CD4-positive, CD25-positive, alpha-beta regulatory T cell (primary cell): ENCODE results near the gene BDH1. TPM values are rescaled to one million over a fixed set of nuclear protein-coding genes. Genes with fewer than 3 reads are reported as not detected.

Experiments used
- ATAC-seq, 2 donors: fragments of 150-1000 bp; cut with Tn5 transposase; one replicate each; pipeline ENCODE4 v1.10.0; 2021; ENCODE audit warnings: low read depth in 2 of 2, moderate number of reproducible peaks in 2 of 2, moderate library complexity in 1 of 2
- DNase-seq, 3 donors: peaks; one replicate each; pipeline versions ENCODE4 v3.0.0 to v3.0.0-alpha.2; 2012 to 2022; ENCODE audit warnings: mixed read lengths in 1 of 3
- H3K27ac ChIP-seq: one replicate; pipeline ENCODE4 v1.7.0; 2013; ENCODE audit warnings: mild to moderate bottlenecking, low read length; ENCODE audit not compliant: insufficient read depth, poor library complexity, severe bottlenecking
- H3K27me3 ChIP-seq: one replicate; pipeline ENCODE4 v1.7.0; 2013; ENCODE audit warnings: low read length; ENCODE audit not compliant: control insufficient read depth, insufficient read depth
- H3K36me3 ChIP-seq: one replicate; pipeline ENCODE4 v1.7.0; 2013; ENCODE audit warnings: mild to moderate bottlenecking, low read length, moderate library complexity; ENCODE audit not compliant: control insufficient read depth, insufficient read depth
- H3K4me1 ChIP-seq: 2 replicates; pipeline ENCODE4 v1.7.0; 2013; ENCODE audit warnings: mild to moderate bottlenecking, low read length; ENCODE audit not compliant: insufficient read depth, control insufficient read depth, poor library complexity, severe bottlenecking
- H3K4me3 ChIP-seq: one replicate; pipeline ENCODE4 v1.7.0; 2013; ENCODE audit warnings: low read depth, mild to moderate bottlenecking, low read length, moderate library complexity
- H3K9me3 ChIP-seq, 2 experiments: 1 replicate in 1 of 2; 2 replicates in 1 of 2; pipeline ENCODE4 v1.7.0; 2013; ENCODE audit warnings: low read length in 2 of 2, mild to moderate bottlenecking in 1 of 2, moderate library complexity in 1 of 2; ENCODE audit not compliant: control insufficient read depth in 2 of 2
- H3K27ac Mint-ChIP-seq, 3 donors: one replicate each; pipeline ENCODE4 v1.8.0; 2020 to 2022; ENCODE audit warnings: mild to moderate bottlenecking in 3 of 3, mixed read lengths in 3 of 3, moderate library complexity in 2 of 3
- H3K27me3 Mint-ChIP-seq: one replicate; pipeline ENCODE4 v1.8.0; 2022; ENCODE audit warnings: mild to moderate bottlenecking, mixed read lengths
- H3K36me3 Mint-ChIP-seq: one replicate; pipeline ENCODE4 v1.8.0; 2020; ENCODE audit warnings: mixed read lengths
- H3K4me1 Mint-ChIP-seq, 4 donors: one replicate each; pipeline ENCODE4 v1.8.0; 2020 to 2022; ENCODE audit warnings: mixed read lengths in 4 of 4, mild to moderate bottlenecking in 1 of 4
- H3K4me3 Mint-ChIP-seq, 4 donors: one replicate each; pipeline ENCODE4 v1.8.0; 2020 to 2022; ENCODE audit warnings: mild to moderate bottlenecking in 4 of 4, mixed read lengths in 4 of 4, moderate library complexity in 3 of 4
- H3K9me3 Mint-ChIP-seq, 7 donors: one replicate each; pipeline ENCODE4 v1.8.0; 2020 to 2022; ENCODE audit warnings: mixed read lengths in 7 of 7, mild to moderate bottlenecking in 3 of 7, moderate library complexity in 2 of 7
- polyA plus RNA-seq, 4 donors: library from polyadenylated mRNA; unstranded; fragments of 300-500 nt; fragmentation: Illumina TruSeq; gene quantifications; one replicate each; pipeline ENCODE4 v1.2.3, GENCODE V29; 2021
- total RNA-seq: library from RNA; stranded (reverse); gene quantifications from one replicate; pipeline ENCODE4 v1.2.3, GENCODE V29; 2022

BDH1 gene
- total and polyA plus RNA-seq, 5 donors from 2014 or later: 13.5 to 29.8 (median 20.3) TPM

DNA sequence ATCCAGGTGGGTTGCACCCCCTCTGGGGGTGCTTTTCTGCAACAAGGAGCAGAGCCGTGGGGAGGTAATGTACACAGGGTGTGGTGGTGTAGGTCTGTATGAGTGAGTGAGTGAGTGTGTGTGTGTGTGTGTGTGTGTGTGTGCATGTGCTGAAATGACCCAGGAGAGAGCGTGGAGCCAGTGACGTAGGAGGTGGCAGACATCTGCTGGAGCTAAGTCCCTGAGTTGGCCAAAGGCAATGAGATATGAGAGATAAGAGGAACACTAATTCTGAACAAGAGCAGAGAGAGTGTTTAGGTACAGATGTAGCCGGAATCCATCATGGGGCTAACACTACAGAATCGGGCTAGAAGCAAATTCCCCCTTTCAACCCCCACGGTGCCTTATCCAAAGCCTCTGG is 27.6 kb downstream of the BDH1 start:
- Mint-ChIP-seq H3K36me3 (peaks cover 51% of the 10 kb centered on the region), H3K27ac (peak overlapping the region in 2 of 3 donors; percentile 11 to 55)

DNA sequence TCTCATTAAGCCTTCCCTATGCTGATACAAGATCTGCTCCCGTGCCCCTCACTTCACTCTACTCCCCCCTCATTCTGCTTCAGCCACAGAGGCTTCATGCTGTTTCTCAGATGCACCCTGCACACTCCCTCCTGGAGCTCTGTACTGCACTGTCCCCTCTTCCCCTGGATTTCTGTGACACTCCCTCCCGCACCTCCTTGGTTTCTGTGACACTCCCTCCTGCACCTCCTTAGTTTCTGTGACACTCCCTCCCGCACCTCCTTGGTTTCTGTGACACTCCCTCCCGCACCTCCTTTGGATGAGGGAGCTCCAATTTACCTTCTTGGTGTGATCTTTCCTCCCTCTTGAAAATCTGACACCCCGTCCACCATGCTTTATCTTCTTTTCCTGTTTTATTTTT is 28.2 kb downstream of the BDH1 start:
- peaks cover 51% of the 10 kb centered on the region for H3K36me3 Mint-ChIP-seq
- ATAC-seq: no peak
- no peak overlapping the region for H3K27ac Mint-ChIP-seq

More for the DNA sequence above, 27.6 kb downstream of the BDH1 start:
- no peak for ATAC-seq
- H3K4me3 ChIP-seq: no peak overlapping the region
- H3K4me1 Mint-ChIP-seq: no peaks in the 10 kb centered on the region
- H3K36me3 ChIP-seq: peaks cover 29% of the 10 kb centered on the region
- no peaks in the 10 kb centered on the region for H3K9me3 ChIP-seq
- H3K4me1 ChIP-seq: no peaks in the 10 kb centered on the region
- H3K4me3 Mint-ChIP-seq: no peak overlapping the region
- no peak overlapping the region for H3K27ac ChIP-seq
- DNase-seq: no peak
- no peaks in the 10 kb centered on the region for H3K27me3 Mint-ChIP-seq
- H3K27me3 ChIP-seq: no peaks in the 10 kb centered on the region
- H3K9me3 Mint-ChIP-seq: no peaks in the 10 kb centered on the region

GRCh38 chr3:197525706-197526105 is 30.1 kb downstream of the BDH1 start:
- Histone ChIP-seq H3K4me1 (no peaks in the 10 kb centered on the region), H3K27me3 (no peaks in the 10 kb centered on the region), H3K9me3 (no peaks in the 10 kb centered on the region), H3K36me3 (peaks cover 22% of the 10 kb centered on the region), H3K27ac (no peak overlapping the region), H3K4me3 (no peak overlapping the region)
- DNase-seq (no peak), ATAC-seq (no peak)
- H3K27me3 Mint-ChIP-seq: no peaks in the 10 kb centered on the region
- H3K4me1 Mint-ChIP-seq: no peaks in the 10 kb centered on the region
- peaks cover 51% of the 10 kb centered on the region for H3K36me3 Mint-ChIP-seq
- H3K9me3 Mint-ChIP-seq: peaks cover 0 to 2% (median 0%) of the 10 kb centered on the region in 7 donors
- H3K27ac Mint-ChIP-seq: peak overlapping the region in 1 of 3 donors; percentile 44
- H3K4me3 Mint-ChIP-seq: no peak overlapping the region

More for the DNA sequence above, 28.2 kb downstream of the BDH1 start:
- Mint-ChIP-seq H3K4me3 (no peak overlapping the region), H3K4me1 (no peaks in the 10 kb centered on the region), H3K9me3 (no peaks in the 10 kb centered on the region), H3K27me3 (no peaks in the 10 kb centered on the region)
- H3K9me3 ChIP-seq: no peaks in the 10 kb centered on the region
- H3K36me3 ChIP-seq: peaks cover 28% of the 10 kb centered on the region
- no peaks in the 10 kb centered on the region for H3K4me1 ChIP-seq
- no peak overlapping the region for H3K27ac ChIP-seq
- H3K27me3 ChIP-seq: no peaks in the 10 kb centered on the region
- no peak overlapping the region for H3K4me3 ChIP-seq
- no peak for DNase-seq

DNA sequence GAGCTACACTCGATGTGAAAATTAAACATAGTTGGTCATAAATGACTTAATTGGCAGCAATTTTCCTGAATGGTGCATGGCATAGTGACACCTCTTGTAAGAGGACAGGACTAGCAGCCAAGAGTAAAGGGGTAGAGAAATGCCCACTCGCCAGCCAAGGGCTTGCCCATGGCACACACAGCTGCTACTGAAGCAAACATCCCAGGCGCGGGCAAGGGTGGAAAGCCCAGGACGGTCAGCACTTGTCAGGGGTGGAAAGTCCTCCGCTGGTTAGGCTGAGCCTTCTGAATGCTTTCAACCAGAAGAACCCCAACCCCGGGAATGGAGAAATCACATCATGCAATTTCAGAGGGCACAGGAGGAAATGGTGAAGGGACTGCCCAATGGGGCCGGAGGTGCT is 31.6 kb downstream of the BDH1 start:
- ATAC-seq (no peak), DNase-seq (no peak)
- Mint-ChIP-seq H3K27me3 (no peaks in the 10 kb centered on the region), H3K36me3 (peaks cover 52% of the 10 kb centered on the region), H3K4me1 (peaks cover 0 to 1% (median under 1%) of the 10 kb centered on the region in 4 donors), H3K4me3 (no peak overlapping the region), H3K27ac (no peak overlapping the region), H3K9me3 (peaks cover 0 to 2% (median 0%) of the 10 kb centered on the region in 7 donors)
- Histone ChIP-seq H3K27ac (no peak overlapping the region), H3K36me3 (peaks cover 18% of the 10 kb centered on the region), H3K27me3 (no peaks in the 10 kb centered on the region), H3K4me3 (no peak overlapping the region), H3K4me1 (no peaks in the 10 kb centered on the region), H3K9me3 (no peaks in the 10 kb centered on the region)

DNA sequence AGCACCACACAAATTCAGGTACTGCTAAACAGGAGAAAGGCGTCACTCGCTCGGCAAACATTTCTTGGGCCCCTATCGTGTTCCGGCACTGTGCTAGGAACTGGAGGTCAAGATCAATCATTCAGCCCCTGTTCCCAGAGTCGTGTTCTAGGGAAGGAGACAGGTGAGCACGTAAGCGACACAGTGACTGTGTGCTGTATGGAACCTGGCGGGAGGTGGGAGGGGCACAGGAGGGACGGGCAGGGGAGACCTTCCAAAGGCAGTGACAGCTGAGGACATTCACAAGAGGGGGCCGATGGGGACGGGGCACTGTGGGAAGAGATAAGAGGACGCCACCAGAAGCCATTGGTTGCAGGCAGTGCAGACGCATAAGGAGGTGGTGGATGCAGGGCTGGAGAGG is 32.2 kb downstream of the BDH1 start:
- no peaks in the 10 kb centered on the region for H3K27me3 Mint-ChIP-seq
- H3K36me3 ChIP-seq: peaks cover 16% of the 10 kb centered on the region
- H3K4me1 Mint-ChIP-seq: peaks cover 0 to 3% (median 1%) of the 10 kb centered on the region in 4 donors
- ATAC-seq: no peak
- no peak for DNase-seq
- H3K27ac Mint-ChIP-seq: peak overlapping the region in 1 of 3 donors; percentile 62
- no peaks in the 10 kb centered on the region for H3K4me1 ChIP-seq
- peaks cover 54% of the 10 kb centered on the region for H3K36me3 Mint-ChIP-seq
- H3K4me3 ChIP-seq: no peak overlapping the region
- no peak overlapping the region for H3K4me3 Mint-ChIP-seq
- no peak overlapping the region for H3K27ac ChIP-seq
- no peaks in the 10 kb centered on the region for H3K9me3 ChIP-seq
- peaks cover 0 to 5% (median 0%) of the 10 kb centered on the region in 7 donors for H3K9me3 Mint-ChIP-seq
- no peaks in the 10 kb centered on the region for H3K27me3 ChIP-seq

DNA sequence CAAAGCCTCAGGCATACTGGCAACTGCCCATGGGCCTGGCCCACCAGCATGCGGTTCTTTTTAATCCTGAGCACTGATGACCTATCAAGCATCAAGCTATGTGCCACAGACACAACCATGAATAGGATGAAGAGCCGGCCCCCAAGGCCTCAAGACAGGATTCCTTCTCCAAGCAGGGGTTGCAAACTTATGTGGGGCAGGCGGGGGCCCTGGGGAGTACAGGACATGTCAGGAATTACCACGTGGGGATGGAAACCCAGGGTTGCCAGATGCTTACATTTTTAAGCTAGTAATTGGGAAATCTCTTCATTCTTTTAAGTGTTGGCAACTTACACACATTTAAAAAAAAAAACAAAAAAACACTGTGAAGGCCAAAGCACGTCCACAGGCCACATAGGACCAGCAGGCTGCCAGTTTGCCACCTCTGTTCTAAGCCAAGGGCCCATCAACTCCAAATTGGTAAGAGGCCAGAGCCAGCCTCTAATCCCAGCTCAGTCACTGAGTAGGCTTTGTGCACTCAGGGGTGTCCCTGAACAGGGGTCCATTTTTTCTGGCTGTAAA is 32.8 kb downstream of the BDH1 start:
- Mint-ChIP-seq H3K4me1 (peaks cover 0 to 3% (median 1%) of the 10 kb centered on the region in 4 donors), H3K9me3 (peaks cover 0 to 5% (median 0%) of the 10 kb centered on the region in 7 donors), H3K4me3 (no peak overlapping the region), H3K27ac (peak overlapping the region in 1 of 3 donors; percentile 62), H3K36me3 (peaks cover 50% of the 10 kb centered on the region), H3K27me3 (no peaks in the 10 kb centered on the region)
- Histone ChIP-seq H3K4me3 (no peak overlapping the region), H3K27ac (no peak overlapping the region), H3K36me3 (peaks cover 11% of the 10 kb centered on the region), H3K27me3 (no peaks in the 10 kb centered on the region), H3K9me3 (no peaks in the 10 kb centered on the region), H3K4me1 (no peaks in the 10 kb centered on the region)
- ATAC-seq (no peak), DNase-seq (no peak)

DNA sequence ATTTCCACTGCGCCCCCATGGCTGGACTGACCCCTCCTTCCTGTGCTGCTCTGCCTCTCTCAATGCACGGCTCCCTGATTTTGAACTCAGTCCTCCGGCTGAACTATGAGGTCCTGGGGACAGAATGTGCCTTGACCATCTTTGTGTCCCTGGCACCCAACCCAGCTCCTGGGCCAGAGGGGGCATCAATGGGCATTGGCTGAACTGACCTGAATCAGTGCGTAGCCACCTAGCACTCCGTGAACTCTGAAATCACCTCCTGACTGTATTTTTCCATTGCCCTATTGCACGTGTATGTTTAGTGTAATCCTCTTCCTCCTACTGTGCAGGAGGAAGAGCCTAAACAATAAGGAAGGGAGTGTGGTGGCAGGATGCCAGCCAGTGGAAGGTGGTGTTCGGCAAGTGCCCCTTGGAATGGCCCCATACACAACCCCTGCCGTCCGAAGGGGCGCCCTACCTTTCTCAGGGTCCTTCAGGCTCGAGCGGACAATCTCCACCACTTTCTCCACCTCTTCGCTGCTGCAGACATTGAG is 33.5 kb downstream of the BDH1 start:
- ATAC-seq: no peak
- Mint-ChIP-seq H3K9me3 (peaks cover 0 to 5% (median 0%) of the 10 kb centered on the region in 7 donors), H3K36me3 (peaks cover 43% of the 10 kb centered on the region), H3K27ac (peak overlapping the region in 1 of 3 donors; percentile 87), H3K4me1 (peaks cover 0 to 3% (median 1%) of the 10 kb centered on the region in 4 donors), H3K27me3 (no peaks in the 10 kb centered on the region), H3K4me3 (no peak overlapping the region)
- no peak for DNase-seq
- H3K27ac ChIP-seq: no peak overlapping the region
- no peak overlapping the region for H3K4me3 ChIP-seq
- H3K9me3 ChIP-seq: no peaks in the 10 kb centered on the region
- H3K4me1 ChIP-seq: no peaks in the 10 kb centered on the region
- peaks cover 11% of the 10 kb centered on the region for H3K36me3 ChIP-seq
- no peaks in the 10 kb centered on the region for H3K27me3 ChIP-seq
